Neural crest cell (in vitro differentiated cells): Measurements from ENCODE around the gene GTPBP2. TPM values are rescaled to one million over a fixed set of nuclear protein-coding genes. Genes with fewer than 3 reads are reported as not detected.
"Not testable (repeated sequence)": the region's sequence is repeated elsewhere in the genome, so short reads cannot be mapped to it uniquely, and the experiment has no call there.

Experiments
- DNase-seq: peaks from one replicate; pipeline ENCODE4 v3.0.0; 2021; ENCODE audit warnings: low read depth, mixed read lengths, low spot score
- H3K27ac Mint-ChIP-seq: one replicate; pipeline ENCODE4 v1.8.0; 2021; ENCODE audit warnings: mild to moderate bottlenecking, mixed read lengths; ENCODE audit not compliant: unreplicated experiment
- H3K27me3 Mint-ChIP-seq: 2 replicates; pipeline ENCODE4 v1.8.0; 2021; ENCODE audit warnings: low read depth, mild to moderate bottlenecking, mixed read lengths
- H3K36me3 Mint-ChIP-seq: 2 replicates; pipeline ENCODE4 v1.8.0; 2021; ENCODE audit warnings: low read depth, mild to moderate bottlenecking, mixed read lengths
- H3K4me1 Mint-ChIP-seq: 2 replicates; pipeline ENCODE4 v1.8.0; 2021; ENCODE audit warnings: mixed read lengths
- H3K4me3 Mint-ChIP-seq: one replicate; pipeline ENCODE4 v1.8.0; 2021; ENCODE audit warnings: mild to moderate bottlenecking, mixed read lengths
- H3K9me3 Mint-ChIP-seq: 2 replicates; pipeline ENCODE4 v1.8.0; 2021; ENCODE audit warnings: mixed read lengths
- CTCF ChIP-seq: fragments of 200-600 bp; sonication (generic); conservative IDR thresholded peaks from 2 replicates; pipeline ENCODE4 v1.5.0; 2021; ENCODE audit warnings: antibody characterized with exemption, mild to moderate bottlenecking
- total RNA-seq: library from RNA; stranded (reverse); gene quantifications from 2 replicates; pipeline ENCODE4 v1.2.1, GENCODE V29; 2021

GTPBP2 gene
- total RNA-seq, 1 donor from 2014 or later: 70.0 TPM

DNA sequence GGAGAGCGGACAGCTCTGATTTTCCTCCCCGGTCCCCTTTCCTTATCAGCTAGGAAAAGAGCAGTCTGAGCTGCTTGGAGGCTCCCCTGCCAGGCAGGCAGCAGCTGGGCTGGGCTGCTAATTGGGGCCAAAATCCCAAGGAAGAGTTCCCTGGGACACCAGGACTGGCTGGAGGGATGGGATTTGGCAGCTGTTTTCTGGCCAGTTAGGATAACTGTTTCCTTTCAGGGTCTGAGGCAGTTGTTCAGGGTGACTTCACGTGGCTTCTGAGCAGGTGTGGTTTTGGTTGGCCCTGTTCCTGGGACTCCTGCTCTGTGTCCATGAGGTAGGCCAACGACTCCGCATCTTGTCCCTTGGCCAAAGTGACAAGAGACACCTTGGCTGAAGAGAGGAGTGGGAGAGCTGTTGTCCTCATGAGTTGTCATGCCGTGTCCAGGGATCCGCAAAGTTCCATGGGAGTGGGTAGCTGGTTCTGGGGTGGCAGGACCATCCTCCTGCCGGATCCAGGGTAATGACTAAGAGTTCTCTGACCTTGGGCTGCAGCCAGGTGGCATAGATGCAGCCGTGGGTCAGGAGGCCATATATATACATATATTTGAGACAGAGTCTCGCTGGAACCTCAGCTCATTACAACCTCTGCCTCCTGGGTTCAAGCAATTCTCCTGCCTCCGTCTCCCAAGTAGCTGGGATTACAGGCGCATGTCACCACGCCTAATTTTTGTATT is 37.3 kb upstream of the GTPBP2 start:
- Mint-ChIP-seq H3K27ac (no peak overlapping the region), H3K36me3 (no peaks in the 10 kb centered on the region), H3K27me3 (peaks cover 15% of the 10 kb centered on the region), H3K4me1 (peaks cover 19% of the 10 kb centered on the region), H3K9me3 (no peaks in the 10 kb centered on the region), H3K4me3 (no peak overlapping the region)
- TF ChIP-seq CTCF: no peak
- DNase-seq: no peak

DNA sequence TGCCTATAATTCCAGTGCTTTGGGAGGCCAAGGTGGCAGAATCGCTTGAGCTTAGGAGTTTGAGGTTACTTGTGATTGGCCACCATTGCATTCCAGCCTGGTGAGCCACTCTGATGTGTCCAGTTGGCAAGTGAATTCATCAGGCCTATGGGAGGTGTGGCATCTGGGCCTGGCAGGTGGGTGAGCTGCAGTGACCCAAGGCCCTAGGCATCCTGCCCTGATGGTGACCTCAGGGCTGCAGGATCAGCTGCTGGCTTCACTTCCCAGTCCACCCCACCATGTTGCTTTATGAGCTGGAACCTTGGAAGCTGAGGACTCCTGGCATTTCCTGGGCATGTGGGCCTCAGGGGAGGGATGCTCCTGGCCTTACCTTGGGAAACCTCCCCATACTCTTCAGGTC is 36.3 kb upstream of the GTPBP2 start:
- TF ChIP-seq CTCF: no peak
- DNase-seq: no peak
- peaks cover 19% of the 10 kb centered on the region for H3K4me1 Mint-ChIP-seq
- H3K27ac Mint-ChIP-seq: no peak overlapping the region
- H3K27me3 Mint-ChIP-seq: peaks cover 15% of the 10 kb centered on the region
- no peaks in the 10 kb centered on the region for H3K36me3 Mint-ChIP-seq
- H3K4me3 Mint-ChIP-seq: no peak overlapping the region
- H3K9me3 Mint-ChIP-seq: no peaks in the 10 kb centered on the region

- not testable (repeated sequence) for H3K4me1 Mint-ChIP-seq, H3K36me3 Mint-ChIP-seq, DNase-seq, H3K4me3 Mint-ChIP-seq, H3K27ac Mint-ChIP-seq, H3K9me3 Mint-ChIP-seq
- H3K27me3 Mint-ChIP-seq: peaks cover 12% of the 10 kb centered on the region
These were observed 33.9 kb upstream of the GTPBP2 start for GRCh38 chr6:43662948-43663347.

GRCh38 chr6:43658161-43658560 is 29.1 kb upstream of the GTPBP2 start:
- no peak for TF ChIP-seq CTCF
- H3K36me3 Mint-ChIP-seq: peaks cover 2% of the 10 kb centered on the region
- H3K4me3 Mint-ChIP-seq: no peak overlapping the region
- no peak for DNase-seq
- no peaks in the 10 kb centered on the region for H3K27me3 Mint-ChIP-seq
- H3K4me1 Mint-ChIP-seq: no peaks in the 10 kb centered on the region
- H3K9me3 Mint-ChIP-seq: no peaks in the 10 kb centered on the region
- H3K27ac Mint-ChIP-seq: no peak overlapping the region

GRCh38 chr6:43657221-43657802 is 28.2 kb upstream of the GTPBP2 start:
- Mint-ChIP-seq H3K36me3 (peaks cover 2% of the 10 kb centered on the region), H3K27ac (no peak overlapping the region), H3K4me3 (no peak overlapping the region), H3K4me1 (no peaks in the 10 kb centered on the region), H3K27me3 (no peaks in the 10 kb centered on the region), H3K9me3 (no peaks in the 10 kb centered on the region)
- TF ChIP-seq CTCF: no peak
- DNase-seq: no peak

DNA sequence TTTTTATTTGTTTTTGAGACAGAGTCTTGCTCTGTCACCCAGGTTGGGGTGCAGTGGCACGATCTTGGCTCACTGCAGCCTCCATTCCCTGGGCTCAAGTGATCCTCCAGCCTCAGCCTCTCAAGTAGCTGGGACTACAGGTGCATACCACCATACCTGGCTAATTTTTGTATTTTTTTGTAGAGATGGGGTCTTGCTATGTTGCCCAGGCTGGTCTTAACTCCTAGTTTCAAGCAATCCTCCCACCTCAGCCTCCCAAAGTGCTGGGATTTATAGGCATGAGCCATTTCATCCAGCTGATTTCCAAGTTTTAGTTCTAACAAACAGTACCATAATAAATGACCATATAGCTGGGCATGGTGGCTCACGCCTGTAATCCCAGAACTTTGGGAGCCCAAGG is 23.8 kb upstream of the GTPBP2 start:
- H3K4me1 Mint-ChIP-seq, H3K36me3 Mint-ChIP-seq, H3K27ac Mint-ChIP-seq, H3K27me3 Mint-ChIP-seq, DNase-seq, H3K9me3 Mint-ChIP-seq, H3K4me3 Mint-ChIP-seq: not testable (repeated sequence)
